ENCODE measurements around the gene SNED1. TPM values are rescaled to one million over a fixed set of nuclear protein-coding genes. Genes with fewer than 3 reads are reported as not detected.

The SNED1 gene
- total RNA-seq, 1 experiment from 2014 or later = not detected

DNA sequence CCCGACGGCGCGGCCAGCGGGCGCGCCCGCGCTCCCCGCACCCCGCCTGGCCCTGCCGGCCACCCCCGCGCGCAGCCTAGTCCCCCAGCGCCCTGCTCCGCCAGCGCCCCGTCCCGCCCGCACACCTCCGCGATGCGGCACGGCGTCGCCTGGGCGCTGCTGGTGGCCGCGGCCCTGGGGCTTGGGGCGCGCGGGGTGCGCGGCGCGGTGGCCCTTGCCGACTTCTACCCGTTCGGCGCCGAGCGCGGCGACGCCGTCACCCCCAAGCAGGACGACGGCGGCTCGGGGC is 232 bp downstream of the SNED1 start:
- no peaks in the 10 kb centered on the region for H3K27me3 ChIP-seq (replicated peaks; ENCODE audit: control insufficient read depth, insufficient read depth, low read length)
- H3K36me3 ChIP-seq (ENCODE audit: control insufficient read depth, insufficient read depth, low read length) = no peaks in the 10 kb centered on the region
- no TSS peak for BruUV-seq (replicated peaks)
- ChIA-PET CTCF (interaction anchor here (0.7 kb wide), 1 partner anchor 55 kb away, joined by 3 read pairs; no protein-coding TSS in a partner anchor), POLR2A (no interaction called here)
- no peaks in the 10 kb centered on the region for H3K36me3 Mint-ChIP-seq (ENCODE audit: insufficient read depth, unreplicated experiment)
- H3K4me3 ChIP-seq (ENCODE audit: low read depth, low read length) = peak overlapping the region; percentile 26
- H3K4me1 ChIP-seq = no peaks in the 10 kb centered on the region
- peak overlapping the region; percentile 24 for H3K4me3 Mint-ChIP-seq (ENCODE audit: unreplicated experiment)
- H3K9me3 Mint-ChIP-seq (ENCODE audit: unreplicated experiment) = no peaks in the 10 kb centered on the region
- no peak overlapping the region for H3K27ac Mint-ChIP-seq (ENCODE audit: unreplicated experiment)
- H3K9me3 ChIP-seq = no peaks in the 10 kb centered on the region
- intact Hi-C loops (cut with micrococcal nuclease; ENCODE audit: unreplicated experiment) = no loop called here
- DNase-seq = no peak
- H3K27me3 Mint-ChIP-seq (ENCODE audit: insufficient read depth, unreplicated experiment) = peaks cover 4% of the 10 kb centered on the region
- TF ChIP-seq, protein P1, sequence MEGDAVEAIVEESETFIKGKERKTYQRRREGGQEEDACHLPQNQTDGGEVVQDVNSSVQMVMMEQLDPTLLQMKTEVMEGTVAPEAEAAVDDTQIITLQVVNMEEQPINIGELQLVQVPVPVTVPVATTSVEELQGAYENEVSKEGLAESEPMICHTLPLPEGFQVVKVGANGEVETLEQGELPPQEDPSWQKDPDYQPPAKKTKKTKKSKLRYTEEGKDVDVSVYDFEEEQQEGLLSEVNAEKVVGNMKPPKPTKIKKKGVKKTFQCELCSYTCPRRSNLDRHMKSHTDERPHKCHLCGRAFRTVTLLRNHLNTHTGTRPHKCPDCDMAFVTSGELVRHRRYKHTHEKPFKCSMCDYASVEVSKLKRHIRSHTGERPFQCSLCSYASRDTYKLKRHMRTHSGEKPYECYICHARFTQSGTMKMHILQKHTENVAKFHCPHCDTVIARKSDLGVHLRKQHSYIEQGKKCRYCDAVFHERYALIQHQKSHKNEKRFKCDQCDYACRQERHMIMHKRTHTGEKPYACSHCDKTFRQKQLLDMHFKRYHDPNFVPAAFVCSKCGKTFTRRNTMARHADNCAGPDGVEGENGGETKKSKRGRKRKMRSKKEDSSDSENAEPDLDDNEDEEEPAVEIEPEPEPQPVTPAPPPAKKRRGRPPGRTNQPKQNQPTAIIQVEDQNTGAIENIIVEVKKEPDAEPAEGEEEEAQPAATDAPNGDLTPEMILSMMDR (IDR thresholded peaks at IDR 0.05; ENCODE audit: insufficient read depth in 1 of 2, low read depth in 1 of 2, low read length in 1 of 2, severe bottlenecking in 1 of 2, unreplicated experiment in 1 of 2) = no peak
- no peaks in the 10 kb centered on the region for H3K4me1 Mint-ChIP-seq (ENCODE audit: low read depth, unreplicated experiment)

DNA sequence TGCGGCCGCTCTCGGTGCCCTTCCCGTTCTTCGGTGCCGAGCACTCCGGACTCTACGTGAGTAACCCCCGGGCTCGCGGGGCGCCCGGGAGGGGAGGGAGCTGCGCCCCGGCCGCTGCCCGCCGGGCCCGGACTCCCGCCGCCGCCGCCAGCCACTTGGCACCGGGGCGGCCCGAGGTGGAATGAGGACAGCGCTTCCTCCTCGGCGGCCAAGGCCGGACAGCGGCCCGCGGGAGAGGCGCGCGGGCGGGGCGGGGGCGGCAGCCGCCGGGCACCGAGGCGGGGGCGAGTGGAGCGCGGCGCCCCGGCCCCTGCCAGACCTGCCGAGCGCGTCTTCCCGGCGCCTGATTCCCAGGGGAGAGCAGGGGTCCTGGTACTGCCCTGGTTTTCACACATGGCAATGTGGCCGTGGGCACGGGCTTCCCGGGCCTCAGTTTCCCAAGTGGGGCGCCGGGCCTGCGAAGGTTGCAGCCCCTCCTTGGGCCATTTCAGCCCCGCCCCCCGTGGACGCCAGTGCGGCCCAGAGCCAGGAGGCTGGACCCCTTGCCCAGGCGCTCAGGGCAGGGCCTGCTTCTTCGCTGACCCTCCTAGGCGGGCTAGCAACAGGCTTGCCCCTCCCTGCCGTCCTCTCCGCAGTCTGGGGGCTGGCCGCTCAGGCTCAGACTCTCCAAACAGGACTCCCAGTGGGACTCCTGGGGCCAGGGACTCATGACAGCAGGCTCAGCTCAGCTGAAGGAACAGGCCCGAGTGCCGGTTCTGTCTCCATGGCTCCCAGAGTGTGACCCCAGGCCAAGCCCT is 775 bp downstream of the SNED1 start:
- intact Hi-C loops (cut with micrococcal nuclease; ENCODE audit: unreplicated experiment) = no loop called here
- DNase-seq = peak in 1 of 2 experiments; percentile 21
- Histone ChIP-seq H3K4me1 (no peaks in the 10 kb centered on the region), H3K4me3 (ENCODE audit: low read depth, low read length) (peak overlapping the region; percentile 26; the same call in 1 of the 2 replicates), H3K27me3 (replicated peaks; ENCODE audit: control insufficient read depth, insufficient read depth, low read length) (no peaks in the 10 kb centered on the region), H3K36me3 (ENCODE audit: control insufficient read depth, insufficient read depth, low read length) (no peaks in the 10 kb centered on the region), H3K9me3 (peaks cover 4% of the 10 kb centered on the region)
- TF ChIP-seq, protein P1 (IDR thresholded peaks at IDR 0.05; ENCODE audit: insufficient read depth in 1 of 2, low read depth in 1 of 2, low read length in 1 of 2, severe bottlenecking in 1 of 2, unreplicated experiment in 1 of 2) = no peak
- no peaks in the 10 kb centered on the region for H3K9me3 Mint-ChIP-seq (ENCODE audit: unreplicated experiment)
- H3K4me1 Mint-ChIP-seq (ENCODE audit: low read depth, unreplicated experiment) = no peaks in the 10 kb centered on the region
- BruUV-seq (replicated peaks) = no TSS peak
- peaks cover 4% of the 10 kb centered on the region for H3K27me3 Mint-ChIP-seq (ENCODE audit: insufficient read depth, unreplicated experiment)
- no peak overlapping the region for H3K27ac Mint-ChIP-seq (ENCODE audit: unreplicated experiment)
- POLR2A ChIA-PET = no interaction called here
- CTCF ChIA-PET = interaction anchor here (0.7 kb wide), 1 partner anchor 54 kb away, joined by 3 read pairs; no protein-coding TSS in a partner anchor
- H3K36me3 Mint-ChIP-seq (ENCODE audit: insufficient read depth, unreplicated experiment) = no peaks in the 10 kb centered on the region
- H3K4me3 Mint-ChIP-seq (ENCODE audit: unreplicated experiment) = peak overlapping the region; percentile 56

DNA sequence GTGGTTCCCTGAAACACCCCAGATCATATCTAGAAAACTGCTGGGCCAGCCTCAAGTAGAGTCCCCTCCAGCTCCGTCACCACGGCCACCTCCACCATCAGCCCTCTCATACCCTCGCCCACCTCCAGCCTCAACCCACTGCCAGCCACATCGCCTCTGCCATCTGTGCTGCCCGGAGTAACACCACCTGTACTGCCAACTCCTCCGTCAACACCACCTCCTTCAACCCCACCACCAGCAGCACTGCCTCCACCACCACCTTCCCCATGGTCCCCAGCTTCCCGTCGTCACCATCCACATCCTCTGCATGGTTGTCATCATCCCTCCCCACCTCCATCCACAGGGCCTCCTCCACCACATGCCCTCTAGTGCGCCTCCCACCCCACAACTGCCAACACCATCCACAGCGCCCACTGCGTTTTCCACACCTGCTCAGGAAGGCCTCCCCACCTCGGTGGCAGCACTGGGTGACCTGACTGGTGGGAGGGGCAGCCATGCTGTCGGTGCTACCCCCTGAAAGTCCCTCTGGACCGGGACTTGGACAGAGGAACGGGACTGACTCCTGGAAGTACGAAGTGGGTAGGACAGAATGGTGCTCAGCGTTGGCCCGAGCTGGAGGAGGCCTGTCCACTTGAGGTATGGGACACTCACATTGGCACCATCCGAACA is 1.6 kb downstream of the SNED1 start:
- TF ChIP-seq, protein P1 (IDR thresholded peaks at IDR 0.05; ENCODE audit: insufficient read depth in 1 of 2, low read depth in 1 of 2, low read length in 1 of 2, severe bottlenecking in 1 of 2, unreplicated experiment in 1 of 2) = no peak
- no TSS peak for BruUV-seq (replicated peaks)
- Histone ChIP-seq H3K9me3 (peaks cover 6% of the 10 kb centered on the region), H3K4me1 (no peaks in the 10 kb centered on the region), H3K36me3 (ENCODE audit: control insufficient read depth, insufficient read depth, low read length) (no peaks in the 10 kb centered on the region), H3K27me3 (replicated peaks; ENCODE audit: control insufficient read depth, insufficient read depth, low read length) (no peaks in the 10 kb centered on the region), H3K4me3 (ENCODE audit: low read depth, low read length) (no peak overlapping the region)
- ChIA-PET CTCF (no interaction called here), POLR2A (no interaction called here)
- Mint-ChIP-seq H3K9me3 (ENCODE audit: unreplicated experiment) (no peaks in the 10 kb centered on the region), H3K27ac (ENCODE audit: unreplicated experiment) (no peak overlapping the region), H3K27me3 (ENCODE audit: insufficient read depth, unreplicated experiment) (peaks cover 4% of the 10 kb centered on the region), H3K4me1 (ENCODE audit: low read depth, unreplicated experiment) (no peaks in the 10 kb centered on the region), H3K36me3 (ENCODE audit: insufficient read depth, unreplicated experiment) (no peaks in the 10 kb centered on the region), H3K4me3 (ENCODE audit: unreplicated experiment) (peak overlapping the region; percentile 56)
- intact Hi-C loops (cut with micrococcal nuclease; ENCODE audit: unreplicated experiment) = no loop called here
- DNase-seq = no peak
